SK-N-SH (cell line): ENCODE measurements around the gene DNAJB8. TPM values are rescaled to one million over a fixed set of nuclear protein-coding genes. Genes with fewer than 3 reads are reported as not detected.

Experiments
- CTCF ChIA-PET: fragments of 300-600, 350-600 bp; formaldehyde crosslinking; extraction: SDS; loops from one replicate; lab custom pipeline; 2021; lab: Yijun Ruan, JAX
- POLR2A ChIA-PET: fragments of 350-600 bp; sonication (Branson Sonifier 250); formaldehyde crosslinking; extraction: SDS; loops from one replicate; lab custom pipeline; 2020; ENCODE audit warnings: antibody characterized with exemption, inconsistent platforms; lab: Yijun Ruan, JAX
- DNase-seq: peaks from one replicate; pipeline ENCODE4 v3.0.0; 2012
- H2AFZ ChIP-seq: fragments of 200-600 bp; sonication (generic); 2 replicates; pipeline ENCODE4 v1.8.1; 2016; ENCODE audit warnings: antibody characterized with exemption, mild to moderate bottlenecking, low read depth
- H3F3A ChIP-seq: fragments of 200-600 bp; sonication (generic); replicated peaks from 2 replicates; pipeline ENCODE3; 2016; ENCODE audit warnings: antibody characterized with exemption, mild to moderate bottlenecking; ENCODE audit not compliant: insufficient read depth
- H3K27ac ChIP-seq, 2 experiments: fragments of 200-500 bp in 1 of 2; fragments of 200-600 bp in 1 of 2; sonication (Bioruptor generic) in 1 of 2; sonication (generic), shearing (Covaris generic) in 1 of 2; 2 replicates each; pipeline versions ENCODE4 v1.5.1 to v1.6.1; 2014 to 2016; ENCODE audit warnings: low read depth in 2 of 2, inconsistent platforms in 1 of 2, low read length in 1 of 2, mild to moderate bottlenecking in 1 of 2, mixed read lengths in 1 of 2
- H3K27me3 ChIP-seq: fragments of 200-600 bp; sonication (generic), shearing (Covaris generic); 2 replicates; pipeline ENCODE4 v1.6.1; 2016; ENCODE audit warnings: mixed run types; ENCODE audit not compliant: insufficient read depth
- H3K36me3 ChIP-seq, 2 experiments: fragments of 200-500 bp in 1 of 2; fragments of 200-600 bp in 1 of 2; sonication (Bioruptor generic) in 1 of 2; sonication (generic) in 1 of 2; replicated peaks in 1 of 2; 2 replicates each; pipeline versions ENCODE3 to v1.5.1; 2014 to 2016; ENCODE audit warnings: low read length in 1 of 2, mild to moderate bottlenecking in 1 of 2; ENCODE audit not compliant: insufficient read depth in 2 of 2, control insufficient read depth in 1 of 2
- H3K4me1 ChIP-seq, 2 experiments: fragments of 200-500 bp in 1 of 2; fragments of 200-600 bp in 1 of 2; sonication (Bioruptor generic) in 1 of 2; sonication (generic), shearing (Covaris generic) in 1 of 2; 2 replicates each; pipeline versions ENCODE4 v1.5.1 to v1.6.1; 2014 to 2016; ENCODE audit warnings: low read depth in 1 of 2, low read length in 1 of 2, mixed run types in 1 of 2; ENCODE audit not compliant: insufficient read depth in 2 of 2, control insufficient read depth in 1 of 2
- H3K4me2 ChIP-seq: fragments of 200-600 bp; sonication (generic), shearing (Covaris generic); 2 replicates; pipeline ENCODE4 v1.6.1; 2017; ENCODE audit warnings: mixed run types
- H3K4me3 ChIP-seq, 2 experiments: fragments of 200-500 bp in 1 of 2; fragments of 200-600 bp in 1 of 2; sonication (Bioruptor generic) in 1 of 2; sonication (generic), shearing (Covaris generic) in 1 of 2; 2 replicates each; pipeline versions ENCODE4 v1.5.1 to v1.8.1; 2014 to 2016; ENCODE audit warnings: low read depth in 2 of 2, inconsistent platforms in 1 of 2, low read length in 1 of 2, mild to moderate bottlenecking in 1 of 2, mixed read lengths in 1 of 2, moderate library complexity in 1 of 2
- H3K79me2 ChIP-seq: fragments of 200-600 bp; sonication (generic); 2 replicates; pipeline ENCODE4 v1.8.1; 2017; ENCODE audit warnings: mild to moderate bottlenecking; ENCODE audit not compliant: insufficient read depth
- H3K9ac ChIP-seq: fragments of 200-600 bp; sonication (generic); 2 replicates; pipeline ENCODE4 v1.6.1; 2017; ENCODE audit warnings: mixed run types
- H3K9me2 ChIP-seq: fragments of 200-600 bp; sonication (generic); 2 replicates; pipeline ENCODE4 v1.6.1; 2017; ENCODE audit warnings: mixed run types
- H3K9me3 ChIP-seq: fragments of 200-600 bp; sonication (generic); 2 replicates; pipeline ENCODE4 v1.6.1; 2017; ENCODE audit warnings: mixed run types, mild to moderate bottlenecking, moderate library complexity
- H4K20me1 ChIP-seq: fragments of 200-600 bp; sonication (generic); 2 replicates; pipeline ENCODE4 v1.6.1; 2017; ENCODE audit warnings: mild to moderate bottlenecking, mixed run types; ENCODE audit not compliant: insufficient read depth
- EP300 ChIP-seq, 2 experiments: IDR thresholded peaks; 2 replicates each; pipeline versions ENCODE4 v1.4.0 to v1.6.1; 2012; ENCODE audit warnings: borderline replicate concordance in 1 of 2, low read depth in 1 of 2, low read length in 1 of 2
- EZH2phosphoT487 ChIP-seq: fragments of 200-600 bp; sonication (generic); IDR thresholded peaks from 2 replicates; pipeline ENCODE4 v1.6.1; 2017; ENCODE audit warnings: low read depth, mixed run types, mild to moderate bottlenecking, antibody characterized with exemption, moderate library complexity, borderline replicate concordance
- FOXJ3 ChIP-seq: sonication (generic); formaldehyde crosslinking; IDR thresholded peaks from 2 replicates; pipeline ENCODE4 v1.5.1; 2020; ENCODE audit warnings: mild to moderate bottlenecking, missing genetic modification reagents
- FOXM1 ChIP-seq: IDR thresholded peaks from 2 replicates; pipeline ENCODE4 v1.4.0; 2012; ENCODE audit warnings: low read depth, mild to moderate bottlenecking
- GATA2 ChIP-seq: sonication (generic); formaldehyde crosslinking; IDR thresholded peaks from 2 replicates; pipeline ENCODE4 v1.5.0; 2020; ENCODE audit warnings: mild to moderate bottlenecking, missing genetic modification reagents
- IRF3 ChIP-seq: fragments of 150-350 bp; IDR thresholded peaks from 2 replicates; pipeline ENCODE4 v1.6.1; 2016; ENCODE audit warnings: mild to moderate bottlenecking, low read depth, low read length
- MAX ChIP-seq: IDR thresholded peaks from 2 replicates; pipeline ENCODE4 v1.4.0; 2012; ENCODE audit warnings: low read depth
- MEF2A ChIP-seq: IDR thresholded peaks from 2 replicates; pipeline ENCODE4 v1.4.0; 2012; ENCODE audit warnings: low read depth, borderline replicate concordance
- NFIC ChIP-seq: IDR thresholded peaks from 2 replicates; pipeline ENCODE4 v1.4.0; 2012; ENCODE audit warnings: borderline replicate concordance
- POLR2AphosphoS5 ChIP-seq: IDR thresholded peaks from 2 replicates; pipeline ENCODE4 v1.6.1; 2012; ENCODE audit warnings: low read depth, low read length
- RAD21 ChIP-seq: IDR thresholded peaks from 2 replicates; pipeline ENCODE4 v1.6.1; 2012; ENCODE audit warnings: mild to moderate bottlenecking, low read length
- RCOR1 ChIP-seq: fragments of 150-350 bp; IDR thresholded peaks from 2 replicates; pipeline ENCODE4 v1.6.1; 2017; ENCODE audit warnings: antibody characterized with exemption, low read length
- RXRA ChIP-seq: IDR thresholded peaks from 2 replicates; pipeline ENCODE4 v1.4.0; 2012; ENCODE audit warnings: low read depth, mild to moderate bottlenecking, borderline replicate concordance
- TAF1 ChIP-seq: IDR thresholded peaks from 2 replicates; pipeline ENCODE4 v1.6.1; 2012; ENCODE audit warnings: low read depth, mild to moderate bottlenecking, low read length, moderate library complexity, borderline replicate concordance
- TCF12 ChIP-seq: IDR thresholded peaks from 2 replicates; pipeline ENCODE4 v1.4.0; 2012
- ZBTB33 ChIP-seq: IDR thresholded peaks from 2 replicates; pipeline ENCODE4 v1.4.0; 2012; ENCODE audit warnings: low read depth, borderline replicate concordance
- WGBS: methylation state at CpG from one replicate; pipeline ENCODE4 v1.1.6; 2017; ENCODE audit warnings: low lambda C conversion rate; 5-methylcytosine and 5-hydroxymethylcytosine counted together
- polyA plus RNA-seq, 3 experiments: library from polyadenylated mRNA; depleted of rRNA; stranded (reverse); fragments of >200 nt; gene quantifications; 2 replicates each; pipeline ENCODE4 v1.2.3, GENCODE V29; 2012
- TF ChIP-seq, protein P1 (sequence below): IDR thresholded peaks from 2 replicates; pipeline ENCODE4 v1.6.1; 2012; ENCODE audit warnings: mild to moderate bottlenecking, low read depth, low read length, moderate library complexity
- TF ChIP-seq, protein P2 (sequence below): IDR thresholded peaks from 2 replicates; pipeline ENCODE4 v1.4.0; 2012; ENCODE audit warnings: low read depth, borderline replicate concordance

Gene DNAJB8
- polyA plus RNA-seq, 1 of the 3 experiments (the other 2 are of a cell fraction): not detected

DNA sequence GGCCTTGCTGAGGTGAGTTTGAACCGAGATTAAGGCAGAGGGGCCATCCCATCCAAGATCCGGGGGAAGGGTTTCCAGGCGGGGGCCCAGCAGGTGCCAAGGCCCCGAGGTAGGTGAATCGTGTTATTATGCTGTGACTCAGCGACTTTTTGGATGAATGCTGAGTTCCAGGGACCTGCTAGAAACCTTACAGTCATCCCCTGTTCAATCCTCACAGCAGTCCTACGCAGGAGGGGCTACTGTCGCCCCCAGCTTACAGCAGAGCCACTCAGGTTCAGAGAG, 40.9 kb downstream of the DNAJB8 start:
- no peaks in the 10 kb centered on the region for H3K79me2 ChIP-seq
- no peaks in the 10 kb centered on the region for H3K36me3 ChIP-seq
- H2AFZ ChIP-seq: no peak overlapping the region
- ChIA-PET CTCF (interaction anchor here (0.6 to 11.3 kb wide), 51 partner anchors 8 to 330 kb away, joined by 3 to 177 read pairs (median 4); partner anchors contain the start of gene GATA2), POLR2A (interaction anchor here (0.9 to 3.5 kb wide), 11 partner anchors 10 to 72 kb away, joined by 3 to 20 read pairs (median 7); partner anchors contain the start of gene GATA2)
- H3K9ac ChIP-seq: no peak overlapping the region
- no peaks in the 10 kb centered on the region for H3K27me3 ChIP-seq
- TF ChIP-seq FOXJ3: no peak
- TF ChIP-seq RCOR1: no peak
- TF ChIP-seq FOXM1: no peak
- TF ChIP-seq TAF1: no peak
- TF ChIP-seq ZBTB33: no peak
- H4K20me1 ChIP-seq: no peaks in the 10 kb centered on the region
- peak overlapping the region in 1 of 2 experiments; percentile 58; a peak in 2 of 4 replicates for H3K27ac ChIP-seq
- H3K4me1 ChIP-seq: peaks cover 0 to 80% of the 10 kb centered on the region in 2 experiments; a peak in 2 of 4 replicates
- H3F3A ChIP-seq: no peaks in the 10 kb centered on the region
- H3K9me3 ChIP-seq: no peaks in the 10 kb centered on the region
- no peaks in the 10 kb centered on the region for H3K9me2 ChIP-seq
- no peak overlapping the region for H3K4me2 ChIP-seq
- no peak for DNase-seq
- no peak overlapping the region for H3K4me3 ChIP-seq
- 71% methylated on average over 4 of the region's 8 CpGs for WGBS

DNA sequence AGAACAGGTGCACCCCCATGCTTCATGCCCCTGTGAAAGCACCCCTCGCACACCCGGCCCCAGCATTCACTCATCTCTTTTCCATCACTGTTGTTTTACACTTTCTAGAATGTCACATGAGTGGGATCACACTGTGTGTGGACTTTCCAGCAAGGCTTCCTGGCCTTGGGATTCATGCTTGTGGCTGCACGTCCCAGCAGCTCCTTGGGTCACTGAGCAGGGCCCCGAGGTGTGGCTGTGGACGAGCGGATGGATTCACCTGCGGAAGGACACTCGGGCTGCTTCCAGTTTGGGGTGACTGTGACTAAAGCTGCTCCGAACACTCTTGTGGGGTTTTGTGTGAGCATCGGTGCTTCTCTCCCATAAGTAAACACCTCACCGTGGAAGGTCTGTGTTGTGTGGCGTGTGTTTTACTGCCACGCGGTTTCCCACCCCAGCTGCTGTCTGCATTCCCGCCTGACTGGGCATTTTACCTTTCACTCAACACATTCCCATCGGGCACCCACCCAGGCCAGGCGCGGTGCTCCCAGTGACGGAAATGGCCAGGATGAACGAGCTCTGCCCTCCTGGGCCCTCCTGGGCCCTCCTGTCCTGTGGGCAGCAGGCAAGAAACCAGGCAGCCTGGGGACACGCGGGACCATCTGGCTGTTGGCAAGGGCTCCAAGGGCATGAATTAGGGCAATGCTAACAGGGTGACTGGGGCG, 41.4 kb downstream of the DNAJB8 start:
- POLR2A ChIA-PET: interaction anchor here (0.9 to 3.5 kb wide), 9 partner anchors 9 to 66 kb away, joined by 3 to 20 read pairs (median 9); partner anchors contain the start of gene GATA2

More for the DNA sequence above, 41.4 kb downstream of the DNAJB8 start:
- no peak for TF ChIP-seq POLR2AphosphoS5
- no peak for TF ChIP-seq EZH2phosphoT487
- TF ChIP-seq, protein P1, sequence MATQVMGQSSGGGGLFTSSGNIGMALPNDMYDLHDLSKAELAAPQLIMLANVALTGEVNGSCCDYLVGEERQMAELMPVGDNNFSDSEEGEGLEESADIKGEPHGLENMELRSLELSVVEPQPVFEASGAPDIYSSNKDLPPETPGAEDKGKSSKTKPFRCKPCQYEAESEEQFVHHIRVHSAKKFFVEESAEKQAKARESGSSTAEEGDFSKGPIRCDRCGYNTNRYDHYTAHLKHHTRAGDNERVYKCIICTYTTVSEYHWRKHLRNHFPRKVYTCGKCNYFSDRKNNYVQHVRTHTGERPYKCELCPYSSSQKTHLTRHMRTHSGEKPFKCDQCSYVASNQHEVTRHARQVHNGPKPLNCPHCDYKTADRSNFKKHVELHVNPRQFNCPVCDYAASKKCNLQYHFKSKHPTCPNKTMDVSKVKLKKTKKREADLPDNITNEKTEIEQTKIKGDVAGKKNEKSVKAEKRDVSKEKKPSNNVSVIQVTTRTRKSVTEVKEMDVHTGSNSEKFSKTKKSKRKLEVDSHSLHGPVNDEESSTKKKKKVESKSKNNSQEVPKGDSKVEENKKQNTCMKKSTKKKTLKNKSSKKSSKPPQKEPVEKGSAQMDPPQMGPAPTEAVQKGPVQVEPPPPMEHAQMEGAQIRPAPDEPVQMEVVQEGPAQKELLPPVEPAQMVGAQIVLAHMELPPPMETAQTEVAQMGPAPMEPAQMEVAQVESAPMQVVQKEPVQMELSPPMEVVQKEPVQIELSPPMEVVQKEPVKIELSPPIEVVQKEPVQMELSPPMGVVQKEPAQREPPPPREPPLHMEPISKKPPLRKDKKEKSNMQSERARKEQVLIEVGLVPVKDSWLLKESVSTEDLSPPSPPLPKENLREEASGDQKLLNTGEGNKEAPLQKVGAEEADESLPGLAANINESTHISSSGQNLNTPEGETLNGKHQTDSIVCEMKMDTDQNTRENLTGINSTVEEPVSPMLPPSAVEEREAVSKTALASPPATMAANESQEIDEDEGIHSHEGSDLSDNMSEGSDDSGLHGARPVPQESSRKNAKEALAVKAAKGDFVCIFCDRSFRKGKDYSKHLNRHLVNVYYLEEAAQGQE: no peak
- no peak for TF ChIP-seq RAD21
- TF ChIP-seq MEF2A: no peak
- no peak for TF ChIP-seq RXRA
- no peak for TF ChIP-seq EP300 (IDR thresholded peaks at IDR 0.05; ENCODE audit: borderline replicate concordance in 1 of 2, low read depth in 1 of 2, low read length in 1 of 2)
- no peak for TF ChIP-seq MAX
- no peak for TF ChIP-seq TCF12
- TF ChIP-seq, protein P2, sequence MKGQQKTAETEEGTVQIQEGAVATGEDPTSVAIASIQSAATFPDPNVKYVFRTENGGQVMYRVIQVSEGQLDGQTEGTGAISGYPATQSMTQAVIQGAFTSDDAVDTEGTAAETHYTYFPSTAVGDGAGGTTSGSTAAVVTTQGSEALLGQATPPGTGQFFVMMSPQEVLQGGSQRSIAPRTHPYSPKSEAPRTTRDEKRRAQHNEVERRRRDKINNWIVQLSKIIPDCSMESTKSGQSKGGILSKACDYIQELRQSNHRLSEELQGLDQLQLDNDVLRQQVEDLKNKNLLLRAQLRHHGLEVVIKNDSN: no peak
- no peak for TF ChIP-seq GATA2 (CRISPR knock-in tag)
- no peak for TF ChIP-seq NFIC
- no peak for TF ChIP-seq IRF3
- no peak for TF ChIP-seq TAF1
- Histone ChIP-seq H3K27ac (no peak overlapping the region; a peak in 2 of 4 replicates), H3K4me1 (peaks cover 0 to 80% of the 10 kb centered on the region in 2 experiments; a peak in 2 of 4 replicates), H3K9me3 (no peaks in the 10 kb centered on the region), H3K36me3 (no peaks in the 10 kb centered on the region), H3K9ac (no peak overlapping the region), H2AFZ (no peak overlapping the region), H3K4me3 (no peak overlapping the region), H3K79me2 (no peaks in the 10 kb centered on the region), H3K9me2 (no peaks in the 10 kb centered on the region), H4K20me1 (no peaks in the 10 kb centered on the region), H3F3A (no peaks in the 10 kb centered on the region), H3K27me3 (no peaks in the 10 kb centered on the region), H3K4me2 (no peak overlapping the region)
- CTCF ChIA-PET: interaction anchor here (0.6 to 11.3 kb wide), 54 partner anchors 8 to 330 kb away, joined by 3 to 177 read pairs (median 4); partner anchors contain the start of gene GATA2
- peak; percentile 55 for DNase-seq
- WGBS: 85% methylated on average over 18 of the region's 23 CpGs
